ENCODE measurements around the gene DDX10.
"Not testable (repeated sequence)": the region's sequence is repeated elsewhere in the genome, so short reads cannot be mapped to it uniquely, and the experiment has no call there.

Gene DDX10

DNA sequence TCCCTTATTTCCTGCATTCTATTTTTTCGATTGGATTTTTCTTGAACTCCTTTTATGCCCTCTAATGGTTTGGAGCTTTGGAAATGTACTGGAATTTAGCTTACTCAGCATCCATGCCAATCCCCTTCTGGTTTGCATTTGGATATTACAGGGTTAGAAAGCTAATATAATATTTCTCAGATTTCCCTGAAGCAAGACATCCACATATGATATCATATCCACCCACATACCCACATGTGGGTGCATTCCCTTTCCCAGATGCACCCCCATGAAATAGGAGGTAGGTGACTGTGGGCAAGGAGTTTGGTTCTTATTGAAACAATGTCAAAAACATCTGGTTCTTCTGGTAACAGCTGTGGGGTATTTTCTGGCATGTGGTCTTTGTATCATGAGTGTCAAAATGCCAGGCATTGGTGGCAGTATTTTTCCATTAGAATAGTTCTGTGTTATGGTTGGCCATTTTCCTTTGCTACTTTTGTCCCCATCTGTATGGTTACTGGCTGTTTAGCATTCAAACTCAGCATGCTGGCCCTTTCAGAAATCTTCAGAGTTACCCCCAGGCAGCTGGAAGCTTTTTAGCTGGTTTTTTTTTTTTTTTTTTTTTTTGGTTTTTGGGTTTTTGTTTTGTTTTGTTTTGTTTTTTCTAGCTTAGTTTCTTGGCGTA lies 32.7 kb upstream of the DDX10 start:
- no peak for DNase-seq (ENCODE audit: low read depth)
- TF ChIP-seq, protein P1, sequence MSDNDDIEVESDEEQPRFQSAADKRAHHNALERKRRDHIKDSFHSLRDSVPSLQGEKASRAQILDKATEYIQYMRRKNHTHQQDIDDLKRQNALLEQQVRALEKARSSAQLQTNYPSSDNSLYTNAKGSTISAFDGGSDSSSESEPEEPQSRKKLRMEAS (IDR thresholded peaks at IDR 0.05; ENCODE audit: low read depth, low read length), result no peak
- no peak for TF ChIP-seq POLR2A (IDR thresholded peaks at IDR 0.05; ENCODE audit: extremely low read depth, insufficient read length)
- TF ChIP-seq, protein P2, sequence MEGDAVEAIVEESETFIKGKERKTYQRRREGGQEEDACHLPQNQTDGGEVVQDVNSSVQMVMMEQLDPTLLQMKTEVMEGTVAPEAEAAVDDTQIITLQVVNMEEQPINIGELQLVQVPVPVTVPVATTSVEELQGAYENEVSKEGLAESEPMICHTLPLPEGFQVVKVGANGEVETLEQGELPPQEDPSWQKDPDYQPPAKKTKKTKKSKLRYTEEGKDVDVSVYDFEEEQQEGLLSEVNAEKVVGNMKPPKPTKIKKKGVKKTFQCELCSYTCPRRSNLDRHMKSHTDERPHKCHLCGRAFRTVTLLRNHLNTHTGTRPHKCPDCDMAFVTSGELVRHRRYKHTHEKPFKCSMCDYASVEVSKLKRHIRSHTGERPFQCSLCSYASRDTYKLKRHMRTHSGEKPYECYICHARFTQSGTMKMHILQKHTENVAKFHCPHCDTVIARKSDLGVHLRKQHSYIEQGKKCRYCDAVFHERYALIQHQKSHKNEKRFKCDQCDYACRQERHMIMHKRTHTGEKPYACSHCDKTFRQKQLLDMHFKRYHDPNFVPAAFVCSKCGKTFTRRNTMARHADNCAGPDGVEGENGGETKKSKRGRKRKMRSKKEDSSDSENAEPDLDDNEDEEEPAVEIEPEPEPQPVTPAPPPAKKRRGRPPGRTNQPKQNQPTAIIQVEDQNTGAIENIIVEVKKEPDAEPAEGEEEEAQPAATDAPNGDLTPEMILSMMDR (IDR thresholded peaks at IDR 0.05; ENCODE audit: low read depth, low read length), result no peak
- no peak for TF ChIP-seq MYC (IDR thresholded peaks at IDR 0.05; ENCODE audit: low read depth, low read length)
- H3K4me3 ChIP-seq (ENCODE audit: low read depth, low read length), result no peak overlapping the region

DNA sequence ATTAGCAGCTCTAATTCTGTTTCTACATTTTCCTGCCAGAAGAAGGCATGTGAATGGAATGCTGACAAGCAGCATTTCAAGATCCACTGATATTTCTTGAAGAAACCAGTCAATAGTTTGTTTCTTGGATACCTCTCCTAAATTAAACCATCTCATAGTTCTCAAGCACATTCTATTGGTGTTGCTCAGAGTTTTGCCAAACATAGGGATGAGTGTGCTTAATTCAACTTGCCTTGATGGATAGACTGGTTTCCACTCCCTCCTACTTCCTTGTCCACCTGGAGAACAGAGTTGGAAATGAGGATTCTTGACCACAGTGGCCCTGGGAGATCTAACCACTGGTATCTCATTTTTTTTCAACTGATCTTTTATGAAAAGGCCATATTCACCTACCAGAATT lies 29.8 kb upstream of the DDX10 start:
- no peak for TF ChIP-seq POLR2A (IDR thresholded peaks at IDR 0.05; ENCODE audit: extremely low read depth, insufficient read length)
- TF ChIP-seq, protein P1 (IDR thresholded peaks at IDR 0.05; ENCODE audit: low read depth, low read length), result no peak
- no peak for TF ChIP-seq MYC (IDR thresholded peaks at IDR 0.05; ENCODE audit: low read depth, low read length)
- TF ChIP-seq, protein P2 (IDR thresholded peaks at IDR 0.05; ENCODE audit: low read depth, low read length), result no peak
- no peak for DNase-seq (ENCODE audit: low read depth)
- H3K4me3 ChIP-seq (ENCODE audit: low read depth, low read length), result no peak overlapping the region

DNA sequence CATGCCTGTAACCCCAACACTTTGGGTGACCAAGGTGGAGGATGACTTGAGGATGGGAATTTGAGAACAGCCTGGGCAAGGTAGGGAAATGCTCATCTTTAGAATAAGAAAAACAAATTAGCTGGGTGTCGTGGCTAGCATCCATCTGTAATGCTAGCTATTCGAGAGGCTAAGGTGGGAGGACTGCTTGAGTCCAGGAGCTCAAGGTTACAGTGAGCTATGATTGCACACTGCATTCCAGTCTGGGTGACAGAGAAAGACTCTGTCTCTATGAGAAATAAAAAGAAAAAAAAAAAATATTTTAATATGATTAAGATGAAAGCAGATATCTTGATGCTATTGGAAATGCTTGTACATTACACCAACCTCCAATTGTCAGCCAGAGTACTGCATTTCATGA lies 28.6 kb upstream of the DDX10 start:
- no peak for DNase-seq (ENCODE audit: low read depth)
- TF ChIP-seq, protein P1 (IDR thresholded peaks at IDR 0.05; ENCODE audit: low read depth, low read length), result no peak
- TF ChIP-seq MYC (IDR thresholded peaks at IDR 0.05; ENCODE audit: low read depth, low read length) (no peak), POLR2A (IDR thresholded peaks at IDR 0.05; ENCODE audit: extremely low read depth, insufficient read length) (no peak)
- TF ChIP-seq, protein P2 (IDR thresholded peaks at IDR 0.05; ENCODE audit: low read depth, low read length), result no peak
- no peak overlapping the region for H3K4me3 ChIP-seq (ENCODE audit: low read depth, low read length)

DNA sequence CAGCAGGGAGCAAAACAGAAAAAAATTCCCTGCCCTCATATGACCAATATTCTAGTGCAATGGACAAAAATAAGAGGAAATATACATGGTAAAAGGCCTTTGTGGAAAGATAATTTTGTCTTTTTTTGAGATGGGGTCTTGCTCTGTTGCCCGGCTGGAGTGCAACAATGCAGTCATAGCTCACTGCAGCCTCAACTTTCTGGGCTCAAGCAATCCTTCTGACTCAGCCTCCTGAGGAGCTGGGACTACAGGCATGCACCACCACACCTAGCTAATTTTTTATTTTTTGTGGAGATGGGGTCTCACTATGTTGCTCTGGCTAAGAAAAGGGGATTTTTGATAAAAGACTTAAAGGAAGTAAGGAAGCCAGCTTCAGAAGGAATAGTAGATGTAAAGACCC lies 25.7 kb upstream of the DDX10 start:
- H3K4me3 ChIP-seq (ENCODE audit: low read depth, low read length), result no peak overlapping the region
- TF ChIP-seq, protein P2 (IDR thresholded peaks at IDR 0.05; ENCODE audit: low read depth, low read length), result no peak
- TF ChIP-seq, protein P1 (IDR thresholded peaks at IDR 0.05; ENCODE audit: low read depth, low read length), result no peak
- TF ChIP-seq MYC (IDR thresholded peaks at IDR 0.05; ENCODE audit: low read depth, low read length) (no peak), POLR2A (IDR thresholded peaks at IDR 0.05; ENCODE audit: extremely low read depth, insufficient read length) (no peak)
- DNase-seq (ENCODE audit: low read depth), result no peak

DNA sequence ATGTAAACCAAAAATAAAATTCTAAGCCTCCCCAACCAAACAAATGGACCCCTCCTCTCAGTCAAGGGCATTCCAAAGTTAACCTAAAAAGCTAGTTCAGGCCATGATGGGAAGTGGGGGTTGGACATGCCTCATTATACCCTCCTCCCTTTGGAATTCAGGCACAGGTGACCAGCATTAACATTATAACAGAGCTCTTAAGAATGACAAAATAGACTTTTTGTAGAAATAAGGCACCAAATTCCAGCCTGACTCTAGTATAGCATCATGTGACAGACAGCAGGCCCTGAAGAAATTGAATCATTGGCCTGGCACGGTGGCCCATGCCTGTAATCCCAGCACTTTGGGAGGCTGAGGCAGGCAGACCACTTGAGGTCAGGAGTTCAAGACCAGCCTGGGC lies 23.1 kb upstream of the DDX10 start:
- not testable (repeated sequence) for H3K4me3 ChIP-seq (ENCODE audit: low read depth, low read length); DNase-seq (ENCODE audit: low read depth)

DNA sequence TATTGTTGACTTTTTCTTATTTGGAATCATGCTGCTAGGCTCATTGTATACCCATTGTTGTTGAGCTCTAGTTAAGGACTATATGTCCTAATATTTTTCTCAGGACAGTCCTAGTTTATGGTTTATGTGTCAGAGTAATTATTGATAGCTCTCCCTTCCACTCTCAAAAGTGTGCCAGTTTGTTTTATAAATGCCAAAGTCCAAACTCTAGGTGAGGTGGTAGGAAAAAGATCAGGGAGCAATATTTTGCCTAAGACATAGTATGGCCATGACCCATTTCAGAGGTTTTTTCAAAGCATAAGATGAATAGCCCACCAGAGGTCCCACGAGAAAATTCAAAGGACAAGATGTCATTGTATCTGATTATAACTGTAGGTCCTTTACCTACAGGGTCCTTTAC lies 20.9 kb upstream of the DDX10 start:
- no peak overlapping the region for H3K4me3 ChIP-seq (ENCODE audit: low read depth, low read length)
- TF ChIP-seq, protein P1 (IDR thresholded peaks at IDR 0.05; ENCODE audit: low read depth, low read length), result no peak
- TF ChIP-seq MYC (IDR thresholded peaks at IDR 0.05; ENCODE audit: low read depth, low read length) (no peak), POLR2A (IDR thresholded peaks at IDR 0.05; ENCODE audit: extremely low read depth, insufficient read length) (no peak)
- TF ChIP-seq, protein P2 (IDR thresholded peaks at IDR 0.05; ENCODE audit: low read depth, low read length), result no peak

More for the DNA sequence above, 20.9 kb upstream of the DDX10 start:
- DNase-seq (ENCODE audit: low read depth), result no peak

Measured in NB4 (cell line).